ENCODE measurements around the gene PELO.

The PELO gene

DNA sequence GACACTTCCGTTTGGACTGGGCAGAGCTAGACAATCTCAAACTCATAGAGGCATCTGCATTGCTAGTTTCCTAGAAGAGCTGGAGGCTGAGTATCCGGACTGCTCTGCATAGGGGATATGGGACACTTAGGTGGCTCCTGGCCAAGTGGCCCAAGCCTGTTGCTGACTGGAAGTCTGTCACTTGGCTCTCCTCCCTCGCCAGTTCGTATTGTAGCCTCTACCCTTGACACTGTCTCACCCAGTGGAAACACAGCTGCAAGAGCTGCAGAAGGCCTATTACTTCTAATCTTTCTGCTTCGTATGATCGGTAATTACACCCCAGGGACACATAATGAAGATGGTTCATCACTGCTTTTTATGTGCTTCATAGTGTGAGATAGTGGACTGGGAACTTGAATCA, 34.7 kb downstream of the PELO start:
- FAIRE-seq: peak; percentile 48
- no peak for DNase-seq (ENCODE audit: insufficient read length, low spot score)

DNA sequence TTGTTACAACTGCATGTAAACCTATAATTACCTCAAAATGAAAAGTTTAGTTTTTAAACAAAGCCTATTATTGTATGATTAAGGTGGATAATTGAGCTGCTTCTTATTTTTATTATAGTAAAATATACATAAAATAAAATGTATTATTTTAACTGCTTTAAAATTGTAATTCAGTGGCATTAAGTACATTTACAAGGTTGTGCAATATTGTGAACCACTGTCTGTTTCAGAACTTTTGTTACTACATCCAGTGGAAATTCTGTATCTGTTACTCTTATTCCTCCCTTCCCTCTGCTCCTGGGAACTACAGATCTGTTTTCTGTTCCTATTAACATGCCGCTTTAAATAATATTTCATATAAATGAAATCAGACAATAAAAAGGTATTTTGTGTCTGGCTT, 37.1 kb downstream of the PELO start:
- FAIRE-seq (no peak), DNase-seq (ENCODE audit: insufficient read length, low spot score) (no peak)

DNA sequence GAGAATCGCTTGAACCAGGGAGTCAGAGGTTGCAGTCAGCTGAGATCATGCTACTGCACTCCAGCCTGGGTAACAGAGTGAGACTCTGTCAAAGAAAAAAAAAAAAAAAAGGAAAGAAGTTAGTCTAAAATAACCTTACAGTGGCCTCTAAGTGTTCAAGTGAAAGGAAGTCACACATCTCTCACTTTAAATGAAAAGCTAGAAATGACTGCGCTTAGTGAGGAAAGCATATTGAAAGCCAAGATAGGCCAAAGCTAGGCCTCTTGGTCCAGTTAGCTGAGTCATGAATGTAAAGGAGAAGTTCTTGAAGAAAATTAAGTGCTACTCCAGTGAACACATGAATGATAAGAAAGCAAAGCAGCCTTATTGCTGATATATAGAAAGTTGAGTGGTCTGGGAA, 38.1 kb downstream of the PELO start:
- FAIRE-seq: no peak
- DNase-seq (ENCODE audit: insufficient read length, low spot score): no peak

DNA sequence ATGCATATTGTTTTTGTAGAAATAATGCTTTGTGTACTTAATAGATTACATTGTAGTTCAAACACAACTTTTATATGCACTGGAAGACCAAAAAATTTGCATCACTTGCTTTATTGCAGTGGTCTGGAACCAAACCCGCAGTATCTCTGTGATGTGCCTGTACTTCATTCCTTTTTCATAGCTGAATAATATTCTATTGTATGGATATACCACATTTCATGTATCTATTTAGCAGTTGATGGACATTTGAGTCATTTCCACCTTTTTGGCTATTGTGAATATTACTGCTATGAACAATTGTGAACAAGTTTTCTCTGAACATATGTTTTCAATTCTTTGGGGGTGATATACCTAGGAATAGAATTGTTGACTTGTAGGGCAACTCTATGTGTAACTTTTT, 40.1 kb downstream of the PELO start:
- FAIRE-seq: peak; percentile 76
- no peak for DNase-seq (ENCODE audit: insufficient read length, low spot score)

DNA sequence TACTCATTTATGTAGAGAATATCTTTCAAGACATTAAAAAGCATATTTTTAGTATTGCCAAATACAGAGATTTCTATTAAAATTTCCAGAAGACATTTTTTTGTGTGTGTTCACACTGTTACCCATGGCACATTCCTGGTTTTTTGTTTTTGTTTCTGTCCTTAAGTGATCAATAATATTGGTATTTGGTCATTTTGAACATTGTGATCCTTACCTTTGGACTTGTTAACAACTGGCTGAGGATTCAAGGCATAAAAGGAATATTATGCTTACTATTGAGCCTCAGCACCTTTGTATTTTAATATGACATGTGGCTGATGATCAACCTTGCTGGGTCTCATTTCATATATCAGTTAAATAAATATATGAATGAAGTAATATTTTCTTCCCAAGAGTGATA, 41.9 kb downstream of the PELO start:
- FAIRE-seq (no peak), DNase-seq (ENCODE audit: insufficient read length, low spot score) (no peak)

DNA sequence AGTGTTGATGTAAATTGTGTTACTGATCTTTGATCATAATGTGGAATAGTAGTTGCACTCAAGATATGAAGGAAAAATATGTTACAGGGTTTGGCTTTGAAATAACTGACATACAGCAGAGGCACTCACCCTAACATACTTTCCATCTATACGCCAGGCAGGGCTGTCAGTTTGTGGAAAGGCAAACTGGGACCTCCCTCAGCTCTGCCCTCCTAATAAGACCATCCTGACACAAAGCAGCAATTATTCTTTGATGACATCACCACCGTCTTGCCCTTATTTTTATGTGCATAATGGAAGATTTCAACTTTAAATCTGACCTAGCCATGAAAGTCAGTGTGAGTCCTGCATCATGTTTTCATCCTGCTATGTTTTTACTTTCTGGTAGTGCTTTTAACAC, 42.9 kb downstream of the PELO start:
- no peak for DNase-seq (ENCODE audit: insufficient read length, low spot score)
- FAIRE-seq: peak; percentile 54

DNA sequence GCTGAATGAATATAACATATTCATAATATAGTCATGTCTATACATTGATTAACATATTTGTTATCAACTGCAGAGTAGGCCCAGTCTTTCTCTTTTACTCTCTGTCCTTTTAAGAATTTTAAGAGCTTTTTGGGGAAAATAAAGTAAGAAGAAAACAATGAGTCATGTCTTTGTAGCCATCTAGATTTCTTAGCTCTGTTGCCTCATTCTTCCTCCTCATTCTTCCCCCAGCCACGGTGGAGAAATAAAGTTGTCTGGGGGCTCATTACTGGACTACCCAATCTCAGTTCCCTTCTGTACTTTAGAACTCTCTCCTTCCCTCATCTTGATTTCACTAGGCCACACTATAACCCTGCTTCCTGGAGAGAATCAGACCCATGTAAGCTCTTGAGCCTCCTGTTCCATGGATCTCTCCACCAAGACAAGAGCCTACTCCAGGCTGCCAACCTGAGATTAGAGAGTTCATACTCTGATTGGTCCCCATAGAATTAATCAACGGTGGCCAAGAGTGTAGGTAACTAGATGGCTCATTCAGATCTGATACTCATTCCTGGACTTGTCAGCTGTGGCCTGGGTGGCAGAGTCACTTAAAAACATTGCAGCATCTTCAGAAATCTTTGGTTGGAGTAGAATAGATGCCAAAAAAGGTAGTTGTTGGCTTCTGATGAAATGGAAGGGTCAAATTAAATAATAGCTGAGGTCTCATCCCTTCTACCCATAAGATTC, 44.2 kb downstream of the PELO start:
- FAIRE-seq: peak; percentile 49

DNA sequence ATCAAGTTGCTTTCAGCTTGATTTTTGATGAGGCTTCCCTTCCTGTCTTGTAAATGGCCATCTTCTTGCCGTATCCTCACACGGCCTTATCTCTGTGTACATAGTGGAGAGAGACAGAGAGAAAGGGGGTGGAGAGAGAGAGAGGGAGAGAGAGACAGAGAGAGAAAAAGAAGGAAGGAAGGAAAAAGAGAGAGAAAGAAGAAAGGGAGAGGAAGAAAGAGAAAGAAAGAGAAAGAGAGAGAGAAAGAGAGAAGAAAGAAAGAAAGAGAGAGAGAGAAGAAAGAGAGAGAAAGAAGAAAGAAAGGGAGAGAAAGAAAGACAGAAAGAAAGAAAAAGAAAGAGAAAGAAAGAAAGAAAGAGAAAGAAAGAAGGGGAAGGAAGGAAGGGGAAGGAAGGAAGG, 46.6 kb downstream of the PELO start:
- FAIRE-seq: no peak
- no peak for DNase-seq (ENCODE audit: insufficient read length, low spot score)

More for the DNA sequence above, 44.2 kb downstream of the PELO start:
- no peak for DNase-seq (ENCODE audit: insufficient read length, low spot score)

DNA sequence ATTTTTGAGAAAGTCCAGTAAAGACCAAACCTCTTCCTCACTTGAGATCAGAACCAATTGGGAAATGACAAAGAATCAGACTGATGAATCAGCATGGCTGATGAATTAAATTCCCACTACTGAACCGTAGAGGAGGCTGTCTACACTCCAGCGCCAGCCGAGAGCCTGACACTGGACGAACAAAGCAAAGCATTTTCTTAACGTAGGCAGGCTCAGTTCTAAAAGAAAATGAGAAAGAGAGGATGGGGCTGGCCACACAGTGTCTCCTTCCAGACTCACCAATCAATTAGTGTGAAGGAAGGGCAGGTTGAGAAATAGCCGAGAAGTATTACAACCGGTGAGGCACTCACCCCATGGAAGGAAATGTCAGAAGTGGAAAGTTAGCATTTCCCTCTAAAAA, 49.4 kb downstream of the PELO start:
- FAIRE-seq (peak; percentile 40), DNase-seq (ENCODE audit: insufficient read length, low spot score) (no peak)

Data from HTR-8/SVneo (cell line).